A549 (cell line): ENCODE measurements around the gene DPYD. TPM values are rescaled to one million over a fixed set of nuclear protein-coding genes. Genes with fewer than 3 reads are reported as not detected.

Experiments used
- ATAC-seq, 2 experiments: fragments of 200-7000 bp in 1 of 2; fragments of >200 bp in 1 of 2; cut with Nextera tagmentation in 1 of 2; cut with Tn5 transposase in 1 of 2; 3 replicates each; pipeline versions ENCODE4 v1.8.0 to v1.9.1; 2018 to 2020; ENCODE audit warnings: mild to moderate bottlenecking in 1 of 2, moderate library complexity in 1 of 2
- CTCF ChIA-PET: fragments of 300-600 bp; sonication (Branson Sonifier 250); formaldehyde crosslinking; extraction: SDS; loops from one replicate; lab custom pipeline; 2021; ENCODE audit warnings: antibody characterized with exemption, inconsistent platforms; lab: Yijun Ruan, JAX
- POLR2A ChIA-PET: fragments of 350-600 bp; formaldehyde crosslinking; extraction: SDS; loops from one replicate; lab custom pipeline; 2021; ENCODE audit warnings: antibody characterized with exemption, inconsistent platforms; lab: Yijun Ruan, JAX
- DNase-seq, 2 experiments: peaks; one replicate each; pipeline versions ENCODE4 v3.0.0 to v3.0.0-alpha.2; 2011 to 2016; ENCODE audit warnings: low read depth in 1 of 2, low spot score in 1 of 2
- FAIRE-seq: peaks from 2 replicates; lab custom pipeline; 2011; peaks lifted over from hg19 to GRCh38; lab: Jason Lieb, UNC
- H3K27ac ChIP-seq, 2 experiments: fragments of >200 bp; sonication (Bioruptor Twin); formaldehyde crosslinking; 3 replicates each; pipeline ENCODE4 v1.5.1; 2016 to 2017
- H3K4me1 ChIP-seq: fragments of >200 bp; sonication (Bioruptor Twin); formaldehyde crosslinking; 3 replicates; pipeline ENCODE4 v1.6.1; 2016
- H3K4me2 ChIP-seq: fragments of >200 bp; sonication (Bioruptor Twin); formaldehyde crosslinking; 3 replicates; pipeline ENCODE4 v1.6.1; 2016
- H3K4me3 ChIP-seq: fragments of >200 bp; sonication (Bioruptor Twin); formaldehyde crosslinking; 3 replicates; pipeline ENCODE4 v1.5.1; 2016
- H3K9me3 ChIP-seq: fragments of >200 bp; sonication (Bioruptor Twin); formaldehyde crosslinking; 3 replicates; pipeline ENCODE4 v1.6.1; 2016
- CEBPB ChIP-seq, 2 experiments: fragments of >200 bp in 1 of 2; sonication (Bioruptor Twin) in 1 of 2; formaldehyde crosslinking in 1 of 2; IDR thresholded peaks; 2 replicates each; pipeline ENCODE4 v1.6.1; 2012 to 2016
- CHD2 ChIP-seq: fragments of 150-350 bp; IDR thresholded peaks from 2 replicates; pipeline ENCODE4 v1.6.1; 2014; ENCODE audit warnings: low read length; ENCODE audit not compliant: partially characterized antibody
- FOSL2 ChIP-seq, 2 experiments: fragments of 450-650 bp in 1 of 2; fragments of >200 bp in 1 of 2; sonication (Bioruptor Twin) in 1 of 2; formaldehyde crosslinking; IDR thresholded peaks; 2 replicates each; pipeline versions ENCODE4 v1.5.0 to v1.6.1; 2016 to 2020; ENCODE audit warnings: mild to moderate bottlenecking in 1 of 2, moderate library complexity in 1 of 2
- FOXS1 ChIP-seq: fragments of 250-450 bp; sonication (Bioruptor Pico); IDR thresholded peaks from 2 replicates; pipeline ENCODE4 v1.5.0; 2020; ENCODE audit warnings: mild to moderate bottlenecking, moderate library complexity
- GATA3 ChIP-seq: IDR thresholded peaks from 2 replicates; pipeline ENCODE4 v1.6.1; 2012; ENCODE audit warnings: borderline replicate concordance
- NFE2L2 ChIP-seq: fragments of 150-350 bp; conservative IDR thresholded peaks from 2 replicates; pipeline ENCODE4 v1.6.1; 2014; ENCODE audit warnings: low read length
- RFX5 ChIP-seq: fragments of 450-650 bp; IDR thresholded peaks from 2 replicates; pipeline ENCODE4 v1.7.1; 2014; ENCODE audit warnings: antibody characterized with exemption, mild to moderate bottlenecking, moderate library complexity
- SMC3 ChIP-seq: fragments of >200 bp; sonication (Bioruptor Twin); formaldehyde crosslinking; IDR thresholded peaks from 3 replicates; pipeline ENCODE4 v1.6.1; 2018; ENCODE audit warnings: inconsistent platforms
- TP53 ChIP-seq: fragments of 250-450 bp; sonication (Bioruptor Pico); IDR thresholded peaks from 2 replicates; pipeline ENCODE4 v1.5.0; 2021; ENCODE audit warnings: mild to moderate bottlenecking, moderate library complexity
- ZFP36 ChIP-seq: fragments of 450-650 bp; IDR thresholded peaks from 2 replicates; pipeline ENCODE4 v1.6.1; 2014; ENCODE audit warnings: borderline replicate concordance; ENCODE audit not compliant: partially characterized antibody
- ZNF302 ChIP-seq: fragments of 250-450 bp; sonication (Bioruptor Pico); IDR thresholded peaks from 2 replicates; pipeline ENCODE4 v1.9.0; 2021; ENCODE audit warnings: inconsistent platforms, mild to moderate bottlenecking, moderate library complexity
- WGBS: methylation state at CpG from one replicate; pipeline ENCODE4 v1.1.6; 2017; ENCODE audit errors: missing lambda C conversion rate; 5-methylcytosine and 5-hydroxymethylcytosine counted together
- polyA plus RNA-seq, 4 experiments: library from polyadenylated mRNA; depleted of rRNA in 3 of 4; stranded (reverse); fragments of >200 nt; fragmentation: RNase III in 1 of 4; extraction: RNeasy Plus Mini Kit Qiagen cat#74134 plus additional on column Dnase treatment in 1 of 4; gene quantifications; 2 replicates in 3 of 4; 3 replicates in 1 of 4; pipeline ENCODE4 v1.2.3, GENCODE V29; 2011 to 2017
- TF ChIP-seq, protein P1 (sequence below): fragments of >200 bp; sonication (Bioruptor Twin); formaldehyde crosslinking; IDR thresholded peaks from 3 replicates; pipeline ENCODE4 v1.6.1; 2016
- TF ChIP-seq, protein P2 (sequence below): fragments of >200 bp; sonication (Bioruptor Twin); formaldehyde crosslinking; IDR thresholded peaks from 2 replicates; pipeline ENCODE4 v1.6.1; 2016
- TF ChIP-seq, protein P3 (sequence below): fragments of 450-650 bp; IDR thresholded peaks from 2 replicates; pipeline ENCODE4 v1.6.1; 2014; ENCODE audit warnings: antibody characterized with exemption
- TF ChIP-seq, protein P4 (sequence below): fragments of 250-450 bp; sonication (Bioruptor Pico); IDR thresholded peaks from 2 replicates; pipeline ENCODE4 v1.5.0; 2021; ENCODE audit warnings: mild to moderate bottlenecking, moderate library complexity, borderline replicate concordance
- TF ChIP-seq, protein P5 (sequence below): fragments of 200-600 bp; sonication (generic); IDR thresholded peaks from 2 replicates; pipeline ENCODE4 v1.6.1; 2016; ENCODE audit warnings: antibody characterized with exemption, mild to moderate bottlenecking, moderate library complexity
- TF ChIP-seq, protein P6 (sequence below): IDR thresholded peaks from 2 replicates; pipeline ENCODE4 v1.6.1; 2012

The DPYD gene
- polyA plus RNA-seq, 2 of the 4 experiments (the other 2 are of a cell fraction): 5.9 to 7.5 TPM

DNA sequence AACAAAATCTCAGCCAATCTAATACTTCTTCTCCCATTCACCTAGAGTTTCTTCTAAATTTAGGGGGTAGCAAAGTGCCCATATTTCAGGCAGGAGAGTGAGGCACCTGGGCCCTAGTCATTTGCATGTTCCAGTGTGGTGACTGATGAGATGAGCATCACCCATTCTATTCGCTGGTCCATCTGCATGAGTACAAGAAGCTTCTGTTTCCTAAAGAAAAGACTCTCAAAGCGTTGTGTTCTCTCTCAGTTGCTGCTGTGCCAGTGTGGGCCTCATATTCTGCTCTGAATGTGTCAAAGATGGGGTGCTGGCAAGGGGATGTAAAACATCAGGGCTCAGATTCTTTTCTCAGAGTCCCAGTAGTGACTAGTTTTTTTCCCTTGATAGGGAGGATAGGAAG lies 16.1 kb upstream of the DPYD start (continued):
- TF ChIP-seq, protein P1, sequence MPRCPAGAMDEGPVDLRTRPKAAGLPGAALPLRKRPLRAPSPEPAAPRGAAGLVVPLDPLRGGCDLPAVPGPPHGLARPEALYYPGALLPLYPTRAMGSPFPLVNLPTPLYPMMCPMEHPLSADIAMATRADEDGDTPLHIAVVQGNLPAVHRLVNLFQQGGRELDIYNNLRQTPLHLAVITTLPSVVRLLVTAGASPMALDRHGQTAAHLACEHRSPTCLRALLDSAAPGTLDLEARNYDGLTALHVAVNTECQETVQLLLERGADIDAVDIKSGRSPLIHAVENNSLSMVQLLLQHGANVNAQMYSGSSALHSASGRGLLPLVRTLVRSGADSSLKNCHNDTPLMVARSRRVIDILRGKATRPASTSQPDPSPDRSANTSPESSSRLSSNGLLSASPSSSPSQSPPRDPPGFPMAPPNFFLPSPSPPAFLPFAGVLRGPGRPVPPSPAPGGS: no peak

DNA sequence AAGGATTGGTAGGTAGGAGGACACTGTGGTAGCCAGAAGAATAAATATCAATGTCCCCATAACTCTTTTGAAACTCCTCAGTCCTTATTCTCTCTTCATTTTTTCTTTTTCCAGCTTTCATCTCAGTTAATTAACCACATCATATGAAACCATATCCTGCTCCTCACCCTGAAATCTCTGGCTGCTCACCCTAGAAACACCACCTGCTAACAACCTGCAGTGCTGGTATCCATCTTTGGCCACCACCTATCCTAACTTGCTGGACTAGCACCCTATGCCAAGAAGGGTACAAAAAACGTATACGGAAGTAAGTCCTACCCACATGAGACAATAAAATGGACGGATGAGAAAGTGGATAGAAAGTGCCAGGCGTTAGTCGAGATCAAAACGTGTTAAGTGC lies 13.7 kb upstream of the DPYD start:
- DNase-seq: no peak
- ChIA-PET CTCF (interaction anchor here (0.8 kb wide), 1 partner anchor 13 kb away, joined by 3 read pairs; no protein-coding TSS in a partner anchor), POLR2A (no interaction called here)
- Histone ChIP-seq H3K4me3 (no peak overlapping the region), H3K27ac (no peak overlapping the region), H3K9me3 (no peaks in the 10 kb centered on the region), H3K4me2 (no peak overlapping the region), H3K4me1 (peaks cover 16% of the 10 kb centered on the region)
- no peak for ATAC-seq
- TF ChIP-seq, protein P2, sequence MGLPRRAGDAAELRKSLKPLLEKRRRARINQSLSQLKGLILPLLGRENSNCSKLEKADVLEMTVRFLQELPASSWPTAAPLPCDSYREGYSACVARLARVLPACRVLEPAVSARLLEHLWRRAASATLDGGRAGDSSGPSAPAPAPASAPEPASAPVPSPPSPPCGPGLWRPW: no peak
- no peak for TF ChIP-seq NFE2L2
- TF ChIP-seq TP53 (CRISPR knock-in tag): no peak
- no peak for TF ChIP-seq FOXS1 (CRISPR knock-in tag)
- TF ChIP-seq, protein P1: no peak
- TF ChIP-seq, protein P3, sequence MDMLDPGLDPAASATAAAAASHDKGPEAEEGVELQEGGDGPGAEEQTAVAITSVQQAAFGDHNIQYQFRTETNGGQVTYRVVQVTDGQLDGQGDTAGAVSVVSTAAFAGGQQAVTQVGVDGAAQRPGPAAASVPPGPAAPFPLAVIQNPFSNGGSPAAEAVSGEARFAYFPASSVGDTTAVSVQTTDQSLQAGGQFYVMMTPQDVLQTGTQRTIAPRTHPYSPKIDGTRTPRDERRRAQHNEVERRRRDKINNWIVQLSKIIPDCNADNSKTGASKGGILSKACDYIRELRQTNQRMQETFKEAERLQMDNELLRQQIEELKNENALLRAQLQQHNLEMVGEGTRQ: no peak
- TF ChIP-seq CEBPB (IDR thresholded peaks at IDR 0.05): no peak
- no peak for TF ChIP-seq RFX5
- TF ChIP-seq, protein P4, sequence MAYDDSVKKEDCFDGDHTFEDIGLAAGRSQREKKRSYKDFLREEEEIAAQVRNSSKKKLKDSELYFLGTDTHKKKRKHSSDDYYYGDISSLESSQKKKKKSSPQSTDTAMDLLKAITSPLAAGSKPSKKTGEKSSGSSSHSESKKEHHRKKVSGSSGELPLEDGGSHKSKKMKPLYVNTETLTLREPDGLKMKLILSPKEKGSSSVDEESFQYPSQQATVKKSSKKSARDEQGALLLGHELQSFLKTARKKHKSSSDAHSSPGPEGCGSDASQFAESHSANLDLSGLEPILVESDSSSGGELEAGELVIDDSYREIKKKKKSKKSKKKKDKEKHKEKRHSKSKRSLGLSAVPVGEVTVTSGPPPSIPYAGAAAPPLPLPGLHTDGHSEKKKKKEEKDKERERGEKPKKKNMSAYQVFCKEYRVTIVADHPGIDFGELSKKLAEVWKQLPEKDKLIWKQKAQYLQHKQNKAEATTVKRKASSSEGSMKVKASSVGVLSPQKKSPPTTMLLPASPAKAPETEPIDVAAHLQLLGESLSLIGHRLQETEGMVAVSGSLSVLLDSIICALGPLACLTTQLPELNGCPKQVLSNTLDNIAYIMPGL: no peak
- TF ChIP-seq, protein P5, sequence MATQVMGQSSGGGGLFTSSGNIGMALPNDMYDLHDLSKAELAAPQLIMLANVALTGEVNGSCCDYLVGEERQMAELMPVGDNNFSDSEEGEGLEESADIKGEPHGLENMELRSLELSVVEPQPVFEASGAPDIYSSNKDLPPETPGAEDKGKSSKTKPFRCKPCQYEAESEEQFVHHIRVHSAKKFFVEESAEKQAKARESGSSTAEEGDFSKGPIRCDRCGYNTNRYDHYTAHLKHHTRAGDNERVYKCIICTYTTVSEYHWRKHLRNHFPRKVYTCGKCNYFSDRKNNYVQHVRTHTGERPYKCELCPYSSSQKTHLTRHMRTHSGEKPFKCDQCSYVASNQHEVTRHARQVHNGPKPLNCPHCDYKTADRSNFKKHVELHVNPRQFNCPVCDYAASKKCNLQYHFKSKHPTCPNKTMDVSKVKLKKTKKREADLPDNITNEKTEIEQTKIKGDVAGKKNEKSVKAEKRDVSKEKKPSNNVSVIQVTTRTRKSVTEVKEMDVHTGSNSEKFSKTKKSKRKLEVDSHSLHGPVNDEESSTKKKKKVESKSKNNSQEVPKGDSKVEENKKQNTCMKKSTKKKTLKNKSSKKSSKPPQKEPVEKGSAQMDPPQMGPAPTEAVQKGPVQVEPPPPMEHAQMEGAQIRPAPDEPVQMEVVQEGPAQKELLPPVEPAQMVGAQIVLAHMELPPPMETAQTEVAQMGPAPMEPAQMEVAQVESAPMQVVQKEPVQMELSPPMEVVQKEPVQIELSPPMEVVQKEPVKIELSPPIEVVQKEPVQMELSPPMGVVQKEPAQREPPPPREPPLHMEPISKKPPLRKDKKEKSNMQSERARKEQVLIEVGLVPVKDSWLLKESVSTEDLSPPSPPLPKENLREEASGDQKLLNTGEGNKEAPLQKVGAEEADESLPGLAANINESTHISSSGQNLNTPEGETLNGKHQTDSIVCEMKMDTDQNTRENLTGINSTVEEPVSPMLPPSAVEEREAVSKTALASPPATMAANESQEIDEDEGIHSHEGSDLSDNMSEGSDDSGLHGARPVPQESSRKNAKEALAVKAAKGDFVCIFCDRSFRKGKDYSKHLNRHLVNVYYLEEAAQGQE: no peak
- no peak for TF ChIP-seq GATA3
- TF ChIP-seq SMC3: no peak
- TF ChIP-seq ZNF302: no peak
- no peak for TF ChIP-seq FOSL2 (IDR thresholded peaks at IDR 0.05)
- TF ChIP-seq FOSL2 (CRISPR knock-in tag; IDR thresholded peaks at IDR 0.05): no peak
- no peak for TF ChIP-seq CHD2
- no peak for TF ChIP-seq ZFP36
- TF ChIP-seq, protein P6, sequence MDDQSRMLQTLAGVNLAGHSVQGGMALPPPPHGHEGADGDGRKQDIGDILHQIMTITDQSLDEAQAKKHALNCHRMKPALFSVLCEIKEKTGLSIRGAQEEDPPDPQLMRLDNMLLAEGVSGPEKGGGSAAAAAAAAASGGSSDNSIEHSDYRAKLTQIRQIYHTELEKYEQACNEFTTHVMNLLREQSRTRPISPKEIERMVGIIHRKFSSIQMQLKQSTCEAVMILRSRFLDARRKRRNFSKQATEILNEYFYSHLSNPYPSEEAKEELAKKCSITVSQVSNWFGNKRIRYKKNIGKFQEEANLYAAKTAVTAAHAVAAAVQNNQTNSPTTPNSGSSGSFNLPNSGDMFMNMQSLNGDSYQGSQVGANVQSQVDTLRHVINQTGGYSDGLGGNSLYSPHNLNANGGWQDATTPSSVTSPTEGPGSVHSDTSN: no peak
- WGBS: 84% methylated on average over 6 of the region's 6 CpGs
- FAIRE-seq: no peak
